ENCODE data around the gene SUGT1. TPM values are rescaled to one million over a fixed set of nuclear protein-coding genes. Genes with fewer than 3 reads are reported as not detected.
"Not testable (repeated sequence)": the region's sequence is repeated elsewhere in the genome, so short reads cannot be mapped to it uniquely, and the experiment has no call there.

Gene SUGT1
- 10 to 100 TPM; 27.3 to 47.3 (median 37.6) TPM for total RNA-seq

DNA sequence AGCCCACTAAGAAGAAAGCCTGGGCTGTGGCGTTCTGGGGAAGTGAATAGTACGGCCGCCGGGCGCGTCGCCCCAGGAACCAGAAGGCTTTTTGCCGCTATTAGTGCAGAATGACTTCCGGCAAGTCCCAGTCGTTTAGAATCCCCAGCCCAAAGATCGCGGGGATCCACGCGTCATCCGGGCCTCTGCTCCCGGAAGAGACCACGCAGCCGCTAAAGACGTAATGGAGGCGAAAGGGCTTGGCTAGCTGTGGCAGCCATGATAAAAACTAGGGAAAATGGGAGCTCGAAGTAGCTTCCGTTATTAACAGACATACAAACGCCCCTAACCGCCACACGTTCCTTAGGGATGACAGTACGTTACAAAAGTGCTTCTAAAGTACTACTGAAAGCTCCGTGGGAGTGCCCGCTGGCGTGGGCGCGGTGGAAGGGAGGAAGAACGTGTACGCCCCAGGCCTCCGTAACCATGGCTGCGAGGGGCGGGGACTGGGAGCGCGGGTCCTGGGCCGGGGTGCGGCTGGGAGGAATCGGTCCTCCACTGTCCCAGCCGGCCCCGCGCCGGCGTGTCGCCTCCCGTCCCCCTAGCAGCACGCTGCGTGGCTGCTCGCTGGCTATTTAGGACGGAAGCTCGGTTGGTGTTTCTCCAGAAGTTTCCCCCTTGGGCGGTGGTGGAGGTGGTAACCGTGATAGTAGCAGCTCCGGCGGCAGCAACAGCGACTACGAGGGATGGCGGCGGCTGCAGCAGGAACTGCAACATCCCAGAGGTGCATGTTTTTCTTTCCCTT is at the start of gene SUGT1:
Gene SUGT1, plus strand, starts transcription at position 641 of the 784 bp plus-strand sequence. Its CDS starts 85 bp downstream, at position 726.
- Histone ChIP-seq H3K4me3 (peak within 1 kb of the TSS; percentile 64 to 89 (median 76)), H3K4me1 (peaks cover 0 to 58% (median 26%) of the 10 kb centered on the region in 4 donors)

DNA sequence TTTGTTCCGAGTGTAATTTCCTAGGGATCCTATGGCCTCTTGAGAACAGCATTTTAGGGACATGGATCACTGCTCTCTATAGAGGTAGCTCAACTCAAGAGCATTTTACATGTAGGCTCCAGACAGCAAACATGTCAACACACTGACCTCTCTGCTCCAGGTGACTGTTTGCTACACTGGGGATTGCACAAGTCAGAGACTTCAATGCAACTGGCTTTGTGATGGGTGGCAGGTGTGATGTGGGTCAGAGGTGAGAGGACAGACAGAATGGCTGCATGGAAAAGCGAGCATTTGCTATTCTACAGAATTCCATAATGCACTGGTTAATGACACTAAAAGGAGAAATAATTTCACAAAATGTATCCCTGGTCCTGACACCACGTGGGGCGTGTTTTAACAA is 49.3 kb upstream of the SUGT1 start:
- H3K27me3 ChIP-seq; H3K4me3 ChIP-seq; H3K9me3 ChIP-seq; H3K36me3 ChIP-seq; H3K27ac ChIP-seq; DNase-seq (ENCODE audit: low spot score in 2 of 2): not testable (repeated sequence)
- peaks cover 0 to 23% (median 4%) of the 10 kb centered on the region in 4 donors for H3K4me1 ChIP-seq
- WGBS, 2 donors, result 97 to 100% methylated on average over 4 of the region's 4 CpGs

More for the DNA sequence above, at the start of gene SUGT1:
- TF ChIP-seq, protein P1, sequence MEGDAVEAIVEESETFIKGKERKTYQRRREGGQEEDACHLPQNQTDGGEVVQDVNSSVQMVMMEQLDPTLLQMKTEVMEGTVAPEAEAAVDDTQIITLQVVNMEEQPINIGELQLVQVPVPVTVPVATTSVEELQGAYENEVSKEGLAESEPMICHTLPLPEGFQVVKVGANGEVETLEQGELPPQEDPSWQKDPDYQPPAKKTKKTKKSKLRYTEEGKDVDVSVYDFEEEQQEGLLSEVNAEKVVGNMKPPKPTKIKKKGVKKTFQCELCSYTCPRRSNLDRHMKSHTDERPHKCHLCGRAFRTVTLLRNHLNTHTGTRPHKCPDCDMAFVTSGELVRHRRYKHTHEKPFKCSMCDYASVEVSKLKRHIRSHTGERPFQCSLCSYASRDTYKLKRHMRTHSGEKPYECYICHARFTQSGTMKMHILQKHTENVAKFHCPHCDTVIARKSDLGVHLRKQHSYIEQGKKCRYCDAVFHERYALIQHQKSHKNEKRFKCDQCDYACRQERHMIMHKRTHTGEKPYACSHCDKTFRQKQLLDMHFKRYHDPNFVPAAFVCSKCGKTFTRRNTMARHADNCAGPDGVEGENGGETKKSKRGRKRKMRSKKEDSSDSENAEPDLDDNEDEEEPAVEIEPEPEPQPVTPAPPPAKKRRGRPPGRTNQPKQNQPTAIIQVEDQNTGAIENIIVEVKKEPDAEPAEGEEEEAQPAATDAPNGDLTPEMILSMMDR (IDR thresholded peaks at IDR 0.05), result peak; percentile 47 to 85 (median 70)
- TF ChIP-seq POLR2A (IDR thresholded peaks at IDR 0.05) (peak; percentile 47 to 62), EP300 (IDR thresholded peaks at IDR 0.05) (peak; percentile 62 to 94)
- peaks cover 0 to 24% (median 0%) of the 10 kb centered on the region in 3 donors for H3K36me3 ChIP-seq
- peak within 1 kb of the TSS; percentile 90 to 98 (median 96) for H3K27ac ChIP-seq
- H3K9me3 ChIP-seq, result no peaks in the 10 kb centered on the region
- DNase-seq (ENCODE audit: low spot score in 2 of 2), result peak; percentile 93
- WGBS, 2 donors, result 0 to 1% methylated on average over 43 to 54 of the region's 61 CpGs
- H3K27me3 ChIP-seq, result no peaks in the 10 kb centered on the region

DNA sequence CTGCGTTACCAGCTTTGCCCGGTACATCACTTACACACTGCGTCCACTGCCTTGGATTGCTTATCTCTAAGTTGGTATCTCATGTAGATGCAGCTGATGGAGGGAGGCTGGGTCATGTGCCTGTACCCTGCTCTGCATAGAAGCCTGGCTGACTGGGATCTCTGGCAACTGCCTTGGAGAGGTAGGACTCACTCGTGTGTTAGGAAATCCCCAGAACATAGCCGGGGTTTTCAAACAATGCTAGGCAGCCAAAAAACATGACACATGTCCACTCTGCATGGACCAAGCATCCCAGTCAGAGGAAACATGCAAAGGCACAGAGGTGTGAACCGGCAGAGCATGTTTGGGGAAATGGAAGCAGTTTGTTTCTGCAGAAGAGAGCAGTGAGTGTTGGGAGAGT is 46.5 kb upstream of the SUGT1 start:
- H3K4me3 ChIP-seq, result not testable (repeated sequence)

DNA sequence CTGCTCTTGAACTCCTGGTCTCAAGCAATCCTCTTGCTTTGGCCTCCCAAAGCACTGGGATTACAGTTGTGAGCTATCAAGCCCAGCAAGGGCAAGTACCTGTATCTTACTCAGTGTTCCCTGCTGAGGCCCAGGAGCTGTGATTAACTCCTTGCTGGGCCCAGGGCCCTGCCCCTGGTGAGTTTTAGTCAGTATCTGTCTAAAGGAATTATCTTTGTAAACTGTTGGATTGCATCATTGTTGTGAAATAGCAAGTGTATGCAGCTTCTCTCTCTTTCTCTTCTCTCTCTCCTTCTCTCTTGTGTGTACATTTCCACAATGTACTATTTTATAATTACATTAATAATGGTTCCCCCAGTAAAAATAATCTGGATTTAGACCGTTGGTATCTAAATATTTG is 45.8 kb upstream of the SUGT1 start:
- 67 to 76% methylated on average over 1 of the region's 1 CpG for WGBS, 2 donors
- not testable (repeated sequence) for H3K27me3 ChIP-seq, H3K9me3 ChIP-seq

More for the DNA sequence above, 46.5 kb upstream of the SUGT1 start:
- H3K36me3 ChIP-seq; H3K9me3 ChIP-seq; H3K4me1 ChIP-seq; H3K27ac ChIP-seq; H3K27me3 ChIP-seq; DNase-seq (ENCODE audit: low spot score in 2 of 2): not testable (repeated sequence)
- WGBS, 2 donors, result 68 to 80% methylated on average over 6 of the region's 6 CpGs

DNA sequence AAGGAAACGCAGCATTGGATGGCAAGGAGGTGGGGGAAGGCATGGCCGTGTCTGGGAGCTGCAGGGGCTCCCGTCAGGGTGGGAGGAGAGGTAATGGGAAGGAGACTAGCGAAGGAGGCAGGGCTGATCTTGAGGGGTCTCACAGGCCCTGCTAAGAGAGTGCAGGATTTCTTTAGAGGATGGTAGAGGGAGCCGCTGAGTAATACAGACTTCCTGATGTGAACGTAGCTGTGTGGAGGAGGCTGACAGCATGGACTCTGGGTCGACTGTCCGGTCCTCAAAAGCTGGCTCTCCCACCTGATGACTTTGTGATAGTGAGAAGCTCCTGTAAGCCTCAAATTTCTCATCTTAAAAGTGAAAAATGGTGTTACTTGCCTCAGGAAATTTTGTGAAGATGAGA is 44.5 kb upstream of the SUGT1 start:
- H3K4me3 ChIP-seq; H3K4me1 ChIP-seq; H3K27ac ChIP-seq; H3K9me3 ChIP-seq; DNase-seq (ENCODE audit: low spot score in 2 of 2); H3K36me3 ChIP-seq; H3K27me3 ChIP-seq: not testable (repeated sequence)
- WGBS, 2 donors, result 34 to 38% methylated on average over 8 of the region's 8 CpGs

More for the DNA sequence above, 45.8 kb upstream of the SUGT1 start:
- H3K4me1 ChIP-seq; H3K4me3 ChIP-seq; H3K27ac ChIP-seq; H3K36me3 ChIP-seq; DNase-seq (ENCODE audit: low spot score in 2 of 2): not testable (repeated sequence)

DNA sequence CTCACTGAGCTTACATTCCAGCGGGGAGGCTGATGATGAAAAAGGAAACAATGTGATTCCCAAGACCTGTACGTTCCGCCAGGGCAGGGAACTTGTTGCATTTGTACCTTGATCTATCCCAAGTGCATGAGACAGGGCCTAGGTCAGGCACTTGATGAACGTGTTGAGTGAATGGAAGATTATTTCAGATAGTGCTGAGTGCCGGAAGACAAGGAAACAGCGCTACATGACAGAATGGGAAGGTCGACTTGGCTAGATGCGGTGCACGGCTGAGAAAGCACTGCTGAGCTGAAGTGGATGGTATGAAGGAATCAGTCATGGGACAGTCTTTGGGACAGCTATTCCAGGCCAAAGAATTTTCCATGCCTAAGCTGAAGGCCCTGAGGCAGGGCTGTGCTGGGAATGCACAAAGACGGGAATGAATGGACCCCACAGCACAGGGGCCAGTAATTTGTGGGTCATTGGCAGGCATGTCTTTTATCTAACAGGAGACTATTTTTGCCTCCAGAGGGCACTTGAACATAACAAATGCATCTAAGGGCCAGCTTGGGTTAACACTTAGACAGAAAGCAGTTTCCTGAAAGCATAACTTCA is 43.5 kb upstream of the SUGT1 start:
- H3K4me1 ChIP-seq; H3K27ac ChIP-seq; H3K27me3 ChIP-seq; H3K36me3 ChIP-seq; H3K9me3 ChIP-seq; DNase-seq (ENCODE audit: low spot score in 2 of 2); H3K4me3 ChIP-seq: not testable (repeated sequence)
- 61 to 68% methylated on average over 10 of the region's 10 CpGs for WGBS, 2 donors
- TF ChIP-seq, protein P1 (IDR thresholded peaks at IDR 0.05), result peak in 3 of 5 experiments; percentile 9 to 25 (median 19)

DNA sequence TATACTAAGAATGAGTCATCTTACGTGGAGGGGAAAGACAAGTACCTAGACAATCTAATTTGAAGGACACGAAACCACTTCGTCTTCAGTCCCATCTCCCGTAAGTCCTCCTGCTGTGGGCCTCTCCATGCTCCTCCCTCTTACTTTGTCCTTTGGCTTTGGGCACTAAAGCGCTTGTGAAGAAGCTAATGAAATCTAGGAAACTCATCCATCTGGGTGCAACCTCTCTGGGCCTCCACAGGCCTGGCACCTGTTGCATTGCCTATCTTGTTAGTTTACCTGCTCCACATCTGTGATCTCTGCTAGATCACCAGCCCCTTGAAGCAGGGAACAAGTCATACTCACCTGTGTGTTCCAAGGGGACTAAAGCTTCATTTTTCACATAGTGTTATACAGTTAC is 42.5 kb upstream of the SUGT1 start:
- not testable (repeated sequence) for H3K9me3 ChIP-seq; H3K27me3 ChIP-seq; H3K36me3 ChIP-seq; H3K27ac ChIP-seq; DNase-seq (ENCODE audit: low spot score in 2 of 2); H3K4me1 ChIP-seq; H3K4me3 ChIP-seq
- 87 to 91% methylated on average over 5 of the region's 5 CpGs for WGBS, 2 donors

Measured in tibial nerve (tissue), 4 donors.